Measurements from ENCODE around the gene TENM4.

DNA sequence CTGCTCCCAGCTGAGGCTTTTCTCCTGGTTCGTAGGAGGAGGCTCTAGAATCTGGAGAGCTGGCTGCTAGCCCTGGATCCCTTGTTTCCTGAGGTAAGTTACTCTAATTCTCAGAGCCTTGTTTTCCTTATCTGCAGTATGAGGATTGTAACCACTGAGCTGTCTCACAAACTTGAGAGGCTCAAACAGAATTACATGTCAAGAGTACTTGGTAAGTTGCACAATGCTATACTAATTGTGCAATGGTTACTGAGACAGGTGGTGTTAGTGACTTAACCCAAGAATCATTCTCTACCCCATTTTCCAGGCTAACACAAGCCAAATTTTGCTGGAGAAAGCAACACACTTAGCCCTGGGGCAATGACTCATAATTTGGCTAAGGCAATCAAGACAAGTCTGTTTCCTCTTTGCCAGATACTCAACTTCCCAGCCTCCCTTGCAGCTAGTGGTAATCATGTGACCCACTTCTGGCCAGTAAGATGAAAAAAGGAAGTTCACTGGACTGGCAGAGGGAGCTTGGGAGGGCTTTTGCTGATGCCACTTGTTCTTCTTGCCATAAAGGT lies 348.0 kb downstream of the TENM4 start:
- no peak for TF ChIP-seq EZH2 (IDR thresholded peaks at IDR 0.05)
- no peak for TF ChIP-seq POLR2AphosphoS5 (IDR thresholded peaks at IDR 0.05; ENCODE audit: borderline replicate concordance, low read depth, low read length)
